CD14-positive monocyte (primary cell): Measurements from ENCODE around the gene ZFP91. TPM values are rescaled to one million over a fixed set of nuclear protein-coding genes. Genes with fewer than 3 reads are reported as not detected.

Source experiments
- DNase-seq, 3 donors: peaks; one replicate each; pipeline ENCODE4 v3.0.0-alpha.2; 2011 to 2022
- H2AFZ ChIP-seq: 2 replicates; pipeline ENCODE4 v1.6.0; 2012; ENCODE audit warnings: mild to moderate bottlenecking, low read depth, low read length, inconsistent platforms; ENCODE audit not compliant: insufficient read depth, poor library complexity, severe bottlenecking
- H3K27ac ChIP-seq, 2 donors: 1 replicate in 1 of 2; 2 replicates in 1 of 2; pipeline ENCODE4 v1.5.1; 2012 to 2013; ENCODE audit warnings: low read length in 2 of 2, control low read depth in 1 of 2, inconsistent platforms in 1 of 2, low read depth in 1 of 2, mild to moderate bottlenecking in 1 of 2
- H3K27me3 ChIP-seq, 2 donors: one replicate each; pipeline versions ENCODE4 v1.6.0 to v1.6.1; 2011 to 2013; ENCODE audit warnings: low read length in 2 of 2; ENCODE audit not compliant: control insufficient read depth in 2 of 2, insufficient read depth in 2 of 2
- H3K36me3 ChIP-seq, 2 donors: replicated peaks in 1 of 2; 1 replicate in 1 of 2; 2 replicates in 1 of 2; pipeline versions ENCODE4 v1.5.1 to v1.6.1; 2012 to 2013; ENCODE audit warnings: low read length in 2 of 2, control low read depth in 1 of 2, inconsistent platforms in 1 of 2, mild to moderate bottlenecking in 1 of 2; ENCODE audit not compliant: insufficient read depth in 2 of 2, control insufficient read depth in 1 of 2
- H3K4me1 ChIP-seq, 2 donors: 1 replicate in 1 of 2; 2 replicates in 1 of 2; pipeline versions ENCODE4 v1.5.1 to v1.6.1; 2012 to 2013; ENCODE audit warnings: low read length in 2 of 2, control low read depth in 1 of 2, inconsistent platforms in 1 of 2, mild to moderate bottlenecking in 1 of 2, moderate library complexity in 1 of 2; ENCODE audit not compliant: insufficient read depth in 2 of 2, control insufficient read depth in 1 of 2
- H3K4me2 ChIP-seq: replicated peaks from 2 replicates; pipeline ENCODE3; 2012; ENCODE audit warnings: low read length, moderate library complexity, mild to moderate bottlenecking; ENCODE audit not compliant: poor library complexity, severe bottlenecking; ENCODE audit errors: extremely low read depth
- H3K4me3 ChIP-seq, 3 experiments: fragments of 200-600 bp in 1 of 3; sonication (generic) in 1 of 3; replicated peaks in 1 of 3; 1 replicate in 2 of 3; 2 replicates in 1 of 3; pipeline ENCODE4 v1.5.1; 2011 to 2013; ENCODE audit warnings: low read length in 3 of 3, mild to moderate bottlenecking in 3 of 3, control low read depth in 2 of 3, low read depth in 2 of 3, inconsistent platforms in 1 of 3, moderate library complexity in 1 of 3
- H3K79me2 ChIP-seq: 2 replicates; pipeline ENCODE4 v1.6.0; 2012; ENCODE audit warnings: mild to moderate bottlenecking, control low read depth, inconsistent platforms, low read length, moderate library complexity; ENCODE audit not compliant: insufficient read depth
- H3K9ac ChIP-seq: 2 replicates; pipeline ENCODE4 v1.6.0; 2017; ENCODE audit warnings: low read length, mild to moderate bottlenecking; ENCODE audit not compliant: insufficient read depth, poor library complexity, severe bottlenecking
- H3K9me3 ChIP-seq, 2 donors: replicated peaks in 1 of 2; 1 replicate in 1 of 2; 2 replicates in 1 of 2; pipeline versions ENCODE4 v1.5.1 to v1.6.1; 2012 to 2013; ENCODE audit warnings: low read length in 2 of 2, control low read depth in 1 of 2; ENCODE audit not compliant: control insufficient read depth in 1 of 2, insufficient read depth in 1 of 2
- H4K20me1 ChIP-seq: 2 replicates; pipeline ENCODE4 v1.6.0; 2012; ENCODE audit warnings: mild to moderate bottlenecking, low read length, control low read depth, moderate library complexity; ENCODE audit not compliant: insufficient read depth
- H3K27ac Mint-ChIP-seq, 7 donors: one replicate each; pipeline ENCODE4 v1.8.0; 2020; ENCODE audit warnings: mild to moderate bottlenecking in 7 of 7, mixed read lengths in 7 of 7, moderate library complexity in 6 of 7, inconsistent platforms in 2 of 7
- H3K27me3 Mint-ChIP-seq, 3 donors: one replicate each; pipeline ENCODE4 v1.8.0; 2021 to 2022; ENCODE audit warnings: low read depth in 3 of 3, mild to moderate bottlenecking in 3 of 3, mixed read lengths in 3 of 3, moderate library complexity in 3 of 3, inconsistent platforms in 1 of 3
- H3K36me3 Mint-ChIP-seq, 2 donors: one replicate each; pipeline ENCODE4 v1.8.0; 2020; ENCODE audit warnings: mixed read lengths in 2 of 2, inconsistent platforms in 1 of 2, mild to moderate bottlenecking in 1 of 2
- H3K4me1 Mint-ChIP-seq: one replicate; pipeline ENCODE4 v1.8.0; 2020; ENCODE audit warnings: mild to moderate bottlenecking, mixed read lengths
- H3K4me3 Mint-ChIP-seq, 2 donors: one replicate each; pipeline ENCODE4 v1.8.0; 2020; ENCODE audit warnings: mild to moderate bottlenecking in 2 of 2, mixed read lengths in 2 of 2, moderate library complexity in 1 of 2
- H3K9me3 Mint-ChIP-seq, 7 donors: one replicate each; pipeline ENCODE4 v1.8.0; 2020 to 2022; ENCODE audit warnings: mixed read lengths in 7 of 7, mild to moderate bottlenecking in 6 of 7, moderate library complexity in 6 of 7, inconsistent platforms in 2 of 7
- CTCF ChIP-seq: fragments of 200-600 bp; IDR thresholded peaks from one replicate; pipeline ENCODE4 v1.8.0; 2022; ENCODE audit warnings: antibody characterized with exemption, mild to moderate bottlenecking
- WGBS: methylation state at CpG from one replicate; pipeline ENCODE4 v1.1.5; 2013; ENCODE audit warnings: missing lambda C conversion rate; ENCODE audit not compliant: insufficient coverage; 5-methylcytosine and 5-hydroxymethylcytosine counted together
- intact Hi-C, 2 donors: fragments of 100-400 bp; cut with micrococcal nuclease; formaldehyde crosslinking; loops; one replicate each; pipeline versions ENCODE4 v1.15.0 to v1.15.1; 2023
- polyA plus RNA-seq, 3 donors: library from polyadenylated mRNA; depleted of rRNA in 1 of 3; unstranded in 2 of 3; stranded (reverse) in 1 of 3; fragments of 300-500 nt in 2 of 3; fragments of >200 nt in 1 of 3; fragmentation: Illumina TruSeq in 2 of 3; gene quantifications; 1 replicate in 2 of 3; 2 replicates in 1 of 3; pipeline ENCODE4 v1.2.3, GENCODE V29; 2012 to 2021

The ZFP91 gene
- polyA plus RNA-seq, 3 donors: 8.0 to 15.8 (median 8.3) TPM

- H3K36me3 ChIP-seq: no peaks in the 10 kb centered on the region
- H3K4me3 Mint-ChIP-seq: no peak overlapping the region
- H3K27ac ChIP-seq: no peak overlapping the region
- H3K4me3 ChIP-seq: no peak overlapping the region
- H2AFZ ChIP-seq: no peak overlapping the region
- no peaks in the 10 kb centered on the region for H3K27me3 Mint-ChIP-seq
- no peak overlapping the region for H3K4me2 ChIP-seq
- no peak for DNase-seq
- no peaks in the 10 kb centered on the region for H4K20me1 ChIP-seq
- no peaks in the 10 kb centered on the region for H3K79me2 ChIP-seq
- peak overlapping the region in 1 of 7 donors; percentile 58 for H3K27ac Mint-ChIP-seq
- no peak for TF ChIP-seq CTCF
- peaks cover 10 to 17% of the 10 kb centered on the region in 2 donors for H3K4me1 ChIP-seq
- peaks cover 0 to under 1% (median 0%) of the 10 kb centered on the region in 7 donors for H3K9me3 Mint-ChIP-seq
- H3K9me3 ChIP-seq: no peaks in the 10 kb centered on the region
- WGBS: 98% methylated on average over 6 of the region's 6 CpGs
- H3K36me3 Mint-ChIP-seq: no peaks in the 10 kb centered on the region
- H3K27me3 ChIP-seq: no peaks in the 10 kb centered on the region
- H3K9ac ChIP-seq: no peak overlapping the region
- peaks cover 18% of the 10 kb centered on the region for H3K4me1 Mint-ChIP-seq
- intact Hi-C loops: no loop called here
Observed at GRCh38 chr11:58639103-58639502, 60.2 kb downstream of the ZFP91 start.

- H3K27me3 Mint-ChIP-seq: no peaks in the 10 kb centered on the region
- H4K20me1 ChIP-seq: no peaks in the 10 kb centered on the region
- H3K9me3 ChIP-seq: no peaks in the 10 kb centered on the region
- H3K36me3 ChIP-seq: no peaks in the 10 kb centered on the region
- no peaks in the 10 kb centered on the region for H3K36me3 Mint-ChIP-seq
- no peak overlapping the region for H3K27ac ChIP-seq
- no peak for DNase-seq
- H3K4me3 ChIP-seq: no peak overlapping the region
- H3K4me1 ChIP-seq: peaks cover 10 to 17% of the 10 kb centered on the region in 2 donors
- no peak overlapping the region for H3K9ac ChIP-seq
- H3K4me2 ChIP-seq: no peak overlapping the region
- H3K4me1 Mint-ChIP-seq: peaks cover 18% of the 10 kb centered on the region
- no peaks in the 10 kb centered on the region for H3K27me3 ChIP-seq
- no peaks in the 10 kb centered on the region for H3K79me2 ChIP-seq
- no peak overlapping the region for H3K27ac Mint-ChIP-seq
- TF ChIP-seq CTCF: no peak
- WGBS: no CpG with 5 or more reads among the region's 2 CpGs
- intact Hi-C loops: no loop called here
- H3K4me3 Mint-ChIP-seq: no peak overlapping the region
- peak overlapping the region; percentile 4 for H2AFZ ChIP-seq
- H3K9me3 Mint-ChIP-seq: peaks cover 0 to 5% (median 0%) of the 10 kb centered on the region in 7 donors
Observed at GRCh38 chr11:58639669-58640068, 60.8 kb downstream of the ZFP91 start.
